GM10266 (cell line): Measurements from ENCODE around the gene ZNF648.
A peak's percentile ranks its signal among the peaks of the same experiment; 100 is the strongest.
"Not testable (repeated sequence)": the region's sequence is repeated elsewhere in the genome, so short reads cannot be mapped to it uniquely, and the experiment has no call there.

Experiments
- DNase-seq: peaks from one replicate; pipeline ENCODE4 v3.0.0; 2012; ENCODE audit errors: extremely low spot score
- TF ChIP-seq, protein P1 (sequence below): IDR thresholded peaks from 2 replicates; pipeline ENCODE4 v1.5.1; 2012; ENCODE audit warnings: mild to moderate bottlenecking, low read depth; ENCODE audit not compliant: control insufficient read depth, insufficient read depth; ENCODE audit errors: missing control alignments

Gene ZNF648

DNA sequence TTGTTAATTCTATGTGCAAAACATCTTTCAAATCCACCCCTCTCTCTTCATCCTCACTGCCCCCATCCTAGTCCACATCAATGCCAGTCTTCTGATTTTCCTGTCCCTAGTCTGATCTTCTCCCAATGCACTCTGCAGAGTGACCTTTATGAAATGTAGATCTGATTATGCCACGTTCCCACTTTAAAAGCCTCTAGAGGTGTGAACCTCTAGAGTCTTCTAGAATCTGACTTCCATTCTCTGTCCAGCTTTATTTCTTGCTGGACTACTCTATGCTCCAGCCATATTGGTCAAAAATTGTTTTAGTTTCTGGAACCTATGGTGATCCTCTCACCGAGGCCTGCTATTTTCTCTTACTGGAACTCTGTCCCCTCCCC lies 32.5 kb downstream of the ZNF648 start:
- no peak for DNase-seq
- TF ChIP-seq, protein P1, sequence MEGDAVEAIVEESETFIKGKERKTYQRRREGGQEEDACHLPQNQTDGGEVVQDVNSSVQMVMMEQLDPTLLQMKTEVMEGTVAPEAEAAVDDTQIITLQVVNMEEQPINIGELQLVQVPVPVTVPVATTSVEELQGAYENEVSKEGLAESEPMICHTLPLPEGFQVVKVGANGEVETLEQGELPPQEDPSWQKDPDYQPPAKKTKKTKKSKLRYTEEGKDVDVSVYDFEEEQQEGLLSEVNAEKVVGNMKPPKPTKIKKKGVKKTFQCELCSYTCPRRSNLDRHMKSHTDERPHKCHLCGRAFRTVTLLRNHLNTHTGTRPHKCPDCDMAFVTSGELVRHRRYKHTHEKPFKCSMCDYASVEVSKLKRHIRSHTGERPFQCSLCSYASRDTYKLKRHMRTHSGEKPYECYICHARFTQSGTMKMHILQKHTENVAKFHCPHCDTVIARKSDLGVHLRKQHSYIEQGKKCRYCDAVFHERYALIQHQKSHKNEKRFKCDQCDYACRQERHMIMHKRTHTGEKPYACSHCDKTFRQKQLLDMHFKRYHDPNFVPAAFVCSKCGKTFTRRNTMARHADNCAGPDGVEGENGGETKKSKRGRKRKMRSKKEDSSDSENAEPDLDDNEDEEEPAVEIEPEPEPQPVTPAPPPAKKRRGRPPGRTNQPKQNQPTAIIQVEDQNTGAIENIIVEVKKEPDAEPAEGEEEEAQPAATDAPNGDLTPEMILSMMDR: no peak

DNA sequence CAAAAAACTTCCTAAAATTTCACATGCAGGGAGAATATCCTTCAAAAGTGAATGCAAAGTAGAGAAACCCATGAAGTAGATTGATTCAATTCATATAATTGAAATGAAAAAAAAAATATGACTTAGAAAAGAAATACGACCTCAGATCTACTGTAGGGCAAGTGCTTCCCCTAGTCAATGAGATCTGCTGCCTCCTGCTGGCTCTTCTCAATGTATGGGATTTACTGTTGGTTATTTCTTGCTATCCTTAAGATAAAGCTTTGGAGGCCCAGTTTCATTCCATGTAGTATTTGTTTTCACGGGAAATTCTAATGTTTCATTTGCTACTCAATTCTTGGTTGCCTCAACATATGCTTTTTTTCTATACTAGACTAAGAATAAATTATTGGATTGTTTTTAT lies 46.2 kb downstream of the ZNF648 start:
- TF ChIP-seq, protein P1: no peak
- DNase-seq: peak; percentile 24

DNA sequence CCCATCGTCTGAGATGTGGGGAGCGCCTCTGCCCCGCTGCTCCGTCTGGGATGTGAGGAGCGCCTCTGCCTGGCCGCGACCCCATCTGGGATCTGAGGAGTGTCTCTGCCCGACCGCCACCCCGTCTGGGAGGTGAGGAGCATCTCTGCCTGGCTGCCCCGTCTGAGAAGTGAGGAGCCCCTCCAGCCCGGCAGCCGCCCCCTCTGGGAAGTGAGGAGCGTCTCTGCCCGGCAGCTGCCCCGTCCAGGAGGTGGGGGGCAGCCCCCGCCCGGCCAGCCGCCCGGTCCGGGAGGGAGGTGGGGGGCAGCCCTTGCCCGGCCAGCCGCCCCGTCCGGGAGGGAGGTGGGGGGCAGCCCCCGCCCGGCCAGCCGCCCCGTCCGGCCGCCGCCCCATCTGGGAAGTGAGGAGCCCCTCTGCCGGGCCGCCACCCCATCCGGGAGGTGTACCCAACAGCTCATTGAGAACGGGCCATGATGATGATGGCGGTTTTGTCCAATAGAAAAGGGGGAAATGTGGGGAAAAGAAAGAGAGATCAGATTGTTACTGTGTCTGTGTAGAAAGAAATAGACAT lies 50.6 kb downstream of the ZNF648 start:
- not testable (repeated sequence) for DNase-seq

DNA sequence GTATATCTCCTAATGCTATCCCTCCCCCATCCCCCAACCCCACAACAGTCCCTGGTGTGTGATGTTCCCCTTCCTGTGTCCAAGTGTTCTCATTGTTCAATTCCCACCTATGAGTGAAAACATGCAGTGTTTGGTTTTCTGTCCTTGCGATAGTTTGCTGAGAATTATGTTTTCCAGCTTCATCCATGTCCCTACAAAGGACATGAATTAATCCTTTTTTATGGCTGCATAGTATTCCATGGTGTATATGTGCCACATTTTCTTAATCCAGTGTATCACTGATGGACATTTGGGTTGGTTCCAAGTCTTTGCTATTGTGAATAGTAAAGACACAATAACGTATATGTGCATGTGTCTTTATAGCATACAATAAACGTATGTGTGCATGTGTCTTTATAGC lies 56.1 kb downstream of the ZNF648 start:
- DNase-seq: not testable (repeated sequence)

DNA sequence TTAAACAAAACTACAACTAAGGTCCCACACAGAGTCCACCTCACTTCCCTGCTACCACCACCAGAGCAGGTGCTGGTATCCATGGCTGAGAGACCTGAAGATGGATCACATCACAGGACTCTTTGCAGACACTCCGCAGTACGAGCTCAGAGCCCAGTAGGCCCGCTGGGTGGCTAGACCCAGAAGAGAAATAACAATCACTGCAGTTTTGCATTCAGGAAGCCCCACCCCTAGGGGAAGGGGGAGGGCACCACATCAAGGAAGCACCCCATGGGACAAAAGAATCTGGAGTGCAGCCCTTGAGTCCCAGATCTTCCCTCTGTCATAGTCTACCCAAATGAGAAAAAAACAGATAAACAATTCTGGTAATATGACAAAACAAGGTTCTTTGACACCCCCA lies 56.9 kb downstream of the ZNF648 start:
- TF ChIP-seq, protein P1: no peak
- no peak for DNase-seq
